ENCODE results near the gene DIPK1A.

- TF ChIP-seq CTCF (IDR thresholded peaks at IDR 0.05; ENCODE audit: low read length) (no peak), EZH2 (IDR thresholded peaks at IDR 0.05; ENCODE audit: borderline replicate concordance, low read length) (no peak)
Measured at GRCh38 chr1:92877792-92878191, 83.5 kb downstream of the DIPK1A start.
